ENCODE results near the gene DPY19L3. TPM values are rescaled to one million over a fixed set of nuclear protein-coding genes. Genes with fewer than 3 reads are reported as not detected.
A peak's percentile ranks its signal among the peaks of the same experiment; 100 is the strongest.

DPY19L3 gene
- total RNA-seq, 1 donor = 30.0 TPM

- DNase-seq (ENCODE audit: insufficient read length, low spot score, missing footprints) = no peak
- Histone ChIP-seq H3K4me1 (ENCODE audit: insufficient read depth, low read length) (no peaks in the 10 kb centered on the region), H3K4me2 (ENCODE audit: insufficient read depth, low read length) (no peak overlapping the region), H3K27ac (ENCODE audit: low read depth, low read length) (no peak overlapping the region), H4K20me1 (ENCODE audit: insufficient read depth, low read length) (peaks cover 2% of the 10 kb centered on the region), H2AFZ (ENCODE audit: low read length) (no peak overlapping the region), H3K4me3 (ENCODE audit: insufficient read depth, low read length) (no peak overlapping the region), H3K27me3 (ENCODE audit: insufficient read depth, low read length) (no peaks in the 10 kb centered on the region), H3K79me2 (ENCODE audit: insufficient read depth, low read length) (peaks cover 13% of the 10 kb centered on the region), H3K36me3 (ENCODE audit: insufficient read depth, low read length) (peaks cover 35% of the 10 kb centered on the region), H3K9me3 (ENCODE audit: low read depth, low read length) (no peaks in the 10 kb centered on the region)
- no peak for TF ChIP-seq CTCF (IDR thresholded peaks at IDR 0.05; ENCODE audit: extremely low read depth, low read depth, low read length)
Observed at GRCh38 chr19:32380269-32380668, 25.3 kb upstream of the DPY19L3 start.

GRCh38 chr19:32387701-32388392 lies 17.7 kb upstream of the DPY19L3 start:
- Histone ChIP-seq H3K4me3 (ENCODE audit: insufficient read depth, low read length) (no peak overlapping the region), H3K4me1 (ENCODE audit: insufficient read depth, low read length) (peaks cover 11% of the 10 kb centered on the region), H2AFZ (ENCODE audit: low read length) (no peak overlapping the region), H3K27ac (ENCODE audit: low read depth, low read length) (no peak overlapping the region), H3K9me3 (ENCODE audit: low read depth, low read length) (no peaks in the 10 kb centered on the region), H4K20me1 (ENCODE audit: insufficient read depth, low read length) (peaks cover 7% of the 10 kb centered on the region), H3K79me2 (ENCODE audit: insufficient read depth, low read length) (no peaks in the 10 kb centered on the region), H3K4me2 (ENCODE audit: insufficient read depth, low read length) (peak overlapping the region; percentile 32), H3K36me3 (ENCODE audit: insufficient read depth, low read length) (peaks cover 20% of the 10 kb centered on the region), H3K27me3 (ENCODE audit: insufficient read depth, low read length) (no peaks in the 10 kb centered on the region)
- no peak for TF ChIP-seq CTCF (IDR thresholded peaks at IDR 0.05; ENCODE audit: extremely low read depth, low read depth, low read length)
- DNase-seq (ENCODE audit: insufficient read length, low spot score, missing footprints) = peak; percentile 73

- TF ChIP-seq CTCF (IDR thresholded peaks at IDR 0.05; ENCODE audit: extremely low read depth, low read depth, low read length) = no peak
- Histone ChIP-seq H3K79me2 (ENCODE audit: insufficient read depth, low read length) (no peaks in the 10 kb centered on the region), H3K9me3 (ENCODE audit: low read depth, low read length) (no peaks in the 10 kb centered on the region), H2AFZ (ENCODE audit: low read length) (no peak overlapping the region), H4K20me1 (ENCODE audit: insufficient read depth, low read length) (peaks cover 7% of the 10 kb centered on the region), H3K4me1 (ENCODE audit: insufficient read depth, low read length) (peaks cover 11% of the 10 kb centered on the region), H3K27me3 (ENCODE audit: insufficient read depth, low read length) (no peaks in the 10 kb centered on the region), H3K27ac (ENCODE audit: low read depth, low read length) (no peak overlapping the region), H3K4me2 (ENCODE audit: insufficient read depth, low read length) (no peak overlapping the region), H3K36me3 (ENCODE audit: insufficient read depth, low read length) (peaks cover 15% of the 10 kb centered on the region), H3K4me3 (ENCODE audit: insufficient read depth, low read length) (no peak overlapping the region)
- no peak for DNase-seq (ENCODE audit: insufficient read length, low spot score, missing footprints)
Observed at GRCh38 chr19:32388393-32388855, 17.1 kb upstream of the DPY19L3 start.

GRCh38 chr19:32392901-32393300 lies 12.7 kb upstream of the DPY19L3 start:
- Histone ChIP-seq H3K4me3 (ENCODE audit: insufficient read depth, low read length) (no peak overlapping the region), H3K4me1 (ENCODE audit: insufficient read depth, low read length) (peaks cover 10% of the 10 kb centered on the region), H3K79me2 (ENCODE audit: insufficient read depth, low read length) (no peaks in the 10 kb centered on the region), H2AFZ (ENCODE audit: low read length) (no peak overlapping the region), H3K27ac (ENCODE audit: low read depth, low read length) (no peak overlapping the region), H3K4me2 (ENCODE audit: insufficient read depth, low read length) (no peak overlapping the region), H3K9me3 (ENCODE audit: low read depth, low read length) (no peaks in the 10 kb centered on the region), H3K36me3 (ENCODE audit: insufficient read depth, low read length) (peaks cover 12% of the 10 kb centered on the region), H4K20me1 (ENCODE audit: insufficient read depth, low read length) (peaks cover 3% of the 10 kb centered on the region), H3K27me3 (ENCODE audit: insufficient read depth, low read length) (no peaks in the 10 kb centered on the region)
- no peak for DNase-seq (ENCODE audit: insufficient read length, low spot score, missing footprints)
- no peak for TF ChIP-seq CTCF (IDR thresholded peaks at IDR 0.05; ENCODE audit: extremely low read depth, low read depth, low read length)
